ENCODE data around the gene ZNF248. TPM values are rescaled to one million over a fixed set of nuclear protein-coding genes. Genes with fewer than 3 reads are reported as not detected.

The ZNF248 gene
- total and polyA plus RNA-seq, 2 donors = 14.0 to 42.9 TPM

DNA sequence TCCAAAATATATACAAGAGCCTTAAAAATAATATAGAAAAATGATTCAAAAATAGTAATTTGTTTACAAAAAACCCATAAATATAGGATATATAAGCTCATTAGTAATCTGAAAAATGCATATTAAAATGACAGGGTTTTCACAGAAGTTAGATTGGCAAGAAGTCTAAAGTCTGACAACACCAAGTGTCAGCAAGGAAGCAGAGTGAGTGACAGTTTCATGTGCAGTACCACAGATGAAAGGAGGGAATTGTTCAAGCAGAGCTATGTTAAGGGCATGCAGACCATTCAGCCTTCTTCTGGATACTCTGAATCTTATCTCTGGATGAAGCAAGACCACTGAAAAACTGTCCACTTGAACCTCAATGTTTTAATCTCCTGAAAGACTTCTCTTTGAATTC lies 55.9 kb downstream of the ZNF248 start:
- no peak for DNase-seq (ENCODE audit: extremely low spot score)
- Histone ChIP-seq H3K4me3 (ENCODE audit: low read depth, low read length) (no peak overlapping the region), H3K36me3 (ENCODE audit: insufficient read depth) (no peaks in the 10 kb centered on the region), H3K4me1 (ENCODE audit: insufficient read depth) (no peaks in the 10 kb centered on the region), H3K27ac (ENCODE audit: low read depth) (no peak overlapping the region)

- no peak overlapping the region for H3K27ac ChIP-seq (ENCODE audit: low read depth)
- H3K4me1 ChIP-seq (ENCODE audit: insufficient read depth) = no peaks in the 10 kb centered on the region
- WGBS = 87% methylated on average over 2 of the region's 2 CpGs
- H3K4me3 ChIP-seq (ENCODE audit: low read depth, low read length) = no peak overlapping the region
- DNase-seq (ENCODE audit: extremely low spot score) = no peak
- H3K36me3 ChIP-seq (ENCODE audit: insufficient read depth) = no peaks in the 10 kb centered on the region
Observed at GRCh38 chr10:37794305-37794976, 63.0 kb downstream of the ZNF248 start.

DNA sequence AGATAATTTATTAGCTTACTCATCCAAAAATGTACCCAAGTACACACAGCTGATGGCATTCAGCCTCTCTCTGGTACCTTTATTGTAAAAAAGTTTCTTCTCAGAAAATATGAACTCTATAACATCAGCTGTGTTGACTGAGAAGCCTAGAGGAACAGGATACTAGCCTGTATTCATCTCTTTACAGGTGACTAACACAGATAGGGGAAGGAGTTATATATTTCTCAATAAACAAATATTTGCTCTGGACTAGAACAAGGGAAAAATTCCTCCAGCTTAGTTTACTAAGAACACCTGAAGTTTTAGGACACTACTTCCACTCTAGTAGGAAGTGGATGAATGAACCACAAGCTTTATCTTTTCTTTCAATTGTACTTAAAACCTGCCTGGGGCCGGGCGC lies 67.8 kb downstream of the ZNF248 start:
- 51% methylated on average over 2 of the region's 2 CpGs for WGBS

DNA sequence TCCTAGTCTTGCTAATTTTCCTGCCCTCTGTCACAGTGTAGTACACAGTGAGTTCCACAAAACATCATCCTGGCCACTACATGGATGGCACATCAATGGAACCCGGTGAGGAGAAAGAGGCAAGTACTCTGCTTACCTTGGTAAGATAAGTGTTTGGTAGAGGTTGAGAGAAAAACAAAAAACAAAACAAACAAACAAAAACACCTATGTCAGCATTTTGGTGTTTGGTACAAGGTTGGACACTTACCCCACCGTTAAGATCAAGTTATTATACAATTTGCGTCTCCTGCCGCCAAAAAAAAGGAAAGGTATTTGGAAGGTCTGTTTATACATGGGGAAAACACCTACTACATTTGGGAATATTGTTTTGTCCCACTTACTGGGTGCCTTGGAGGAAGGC lies 72.7 kb downstream of the ZNF248 start:
- Histone ChIP-seq H3K4me3 (ENCODE audit: low read depth, low read length) (no peak overlapping the region), H3K36me3 (ENCODE audit: insufficient read depth) (no peaks in the 10 kb centered on the region), H3K27ac (ENCODE audit: low read depth) (no peak overlapping the region), H3K4me1 (ENCODE audit: insufficient read depth) (no peaks in the 10 kb centered on the region)
- no peak for DNase-seq (ENCODE audit: extremely low spot score)
- 76% methylated on average over 4 of the region's 4 CpGs for WGBS

More for the DNA sequence above, 67.8 kb downstream of the ZNF248 start:
- no peaks in the 10 kb centered on the region for H3K4me1 ChIP-seq (ENCODE audit: insufficient read depth)
- no peak for DNase-seq (ENCODE audit: extremely low spot score)
- no peaks in the 10 kb centered on the region for H3K36me3 ChIP-seq (ENCODE audit: insufficient read depth)
- H3K4me3 ChIP-seq (ENCODE audit: low read depth, low read length) = no peak overlapping the region
- H3K27ac ChIP-seq (ENCODE audit: low read depth) = no peak overlapping the region

GRCh38 chr10:37780536-37780935 lies 76.9 kb downstream of the ZNF248 start:
- no peak overlapping the region for H3K4me3 ChIP-seq (ENCODE audit: low read depth, low read length)
- no peak for DNase-seq (ENCODE audit: extremely low spot score)
- H3K4me1 ChIP-seq (ENCODE audit: insufficient read depth) = no peaks in the 10 kb centered on the region
- no peak overlapping the region for H3K27ac ChIP-seq (ENCODE audit: low read depth)
- WGBS = 65% methylated on average over 32 of the region's 32 CpGs
- no peaks in the 10 kb centered on the region for H3K36me3 ChIP-seq (ENCODE audit: insufficient read depth)

GRCh38 chr10:37777056-37777455 lies 80.4 kb downstream of the ZNF248 start:
- no peak overlapping the region for H3K4me3 ChIP-seq (ENCODE audit: low read depth, low read length)
- 91% methylated on average over 6 of the region's 6 CpGs for WGBS
- no peak overlapping the region for H3K27ac ChIP-seq (ENCODE audit: low read depth)
- H3K36me3 ChIP-seq (ENCODE audit: insufficient read depth) = no peaks in the 10 kb centered on the region
- no peaks in the 10 kb centered on the region for H3K4me1 ChIP-seq (ENCODE audit: insufficient read depth)
- no peak for DNase-seq (ENCODE audit: extremely low spot score)

DNA sequence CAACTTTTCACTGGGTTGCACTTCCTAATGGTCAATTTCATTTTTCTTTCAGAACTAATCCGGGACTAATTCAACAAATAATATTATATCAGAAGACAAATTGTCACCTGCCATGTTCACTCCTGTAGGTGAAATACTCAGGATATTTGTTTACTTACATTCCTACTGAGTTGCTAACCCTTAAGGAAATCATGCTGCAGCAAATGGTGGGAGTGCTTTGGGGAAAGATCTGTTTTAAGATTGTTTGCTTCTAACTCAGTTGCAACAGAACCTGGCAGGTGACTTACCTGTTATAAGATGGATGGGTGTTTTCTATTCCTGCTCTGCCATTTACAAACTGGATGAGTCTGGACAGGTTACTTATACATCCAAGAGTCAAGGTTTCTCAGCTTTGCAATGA lies 81.8 kb downstream of the ZNF248 start:
- no peak for DNase-seq (ENCODE audit: extremely low spot score)
- no peak overlapping the region for H3K27ac ChIP-seq (ENCODE audit: low read depth)
- H3K4me1 ChIP-seq (ENCODE audit: insufficient read depth) = no peaks in the 10 kb centered on the region
- no peak overlapping the region for H3K4me3 ChIP-seq (ENCODE audit: low read depth, low read length)
- H3K36me3 ChIP-seq (ENCODE audit: insufficient read depth) = no peaks in the 10 kb centered on the region
- 93% methylated on average over 1 of the region's 1 CpG for WGBS

DNA sequence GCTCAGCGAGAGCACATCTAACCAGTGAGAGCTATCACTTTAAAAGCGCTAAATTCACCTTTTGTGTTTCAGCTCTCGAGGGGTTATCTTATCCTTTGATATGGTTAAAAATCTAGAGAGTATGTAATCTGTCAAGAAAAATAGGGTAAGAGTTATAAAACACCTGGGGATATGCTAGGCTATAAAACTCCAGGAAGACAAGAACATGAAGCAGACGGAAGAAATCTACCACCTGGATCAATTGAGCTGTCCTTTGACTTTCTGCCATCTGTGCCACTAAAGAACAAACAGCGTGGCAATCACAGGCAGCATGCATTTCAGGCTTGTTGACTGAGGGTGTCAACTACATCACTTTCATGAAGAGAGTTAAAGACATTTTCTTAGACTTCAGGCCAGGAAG lies 83.1 kb downstream of the ZNF248 start:
- Histone ChIP-seq H3K27ac (ENCODE audit: low read depth) (no peak overlapping the region), H3K36me3 (ENCODE audit: insufficient read depth) (no peaks in the 10 kb centered on the region), H3K4me1 (ENCODE audit: insufficient read depth) (no peaks in the 10 kb centered on the region), H3K4me3 (ENCODE audit: low read depth, low read length) (no peak overlapping the region)
- DNase-seq (ENCODE audit: extremely low spot score) = no peak
- 70% methylated on average over 5 of the region's 5 CpGs for WGBS

GRCh38 chr10:37765216-37765615 lies 92.2 kb downstream of the ZNF248 start:
- WGBS = 59% methylated on average over 1 of the region's 1 CpG

GRCh38 chr10:37763132-37763531 lies 94.3 kb downstream of the ZNF248 start:
- WGBS = 55% methylated on average over 3 of the region's 3 CpGs
- Histone ChIP-seq H3K27ac (ENCODE audit: low read depth) (no peak overlapping the region), H3K4me1 (ENCODE audit: insufficient read depth) (no peaks in the 10 kb centered on the region), H3K4me3 (ENCODE audit: low read depth, low read length) (no peak overlapping the region), H3K36me3 (ENCODE audit: insufficient read depth) (no peaks in the 10 kb centered on the region)
- DNase-seq (ENCODE audit: extremely low spot score) = no peak

More at GRCh38 chr10:37765216-37765615, 92.2 kb downstream of the ZNF248 start:
- Histone ChIP-seq H3K27ac (ENCODE audit: low read depth) (no peak overlapping the region), H3K4me3 (ENCODE audit: low read depth, low read length) (no peak overlapping the region), H3K36me3 (ENCODE audit: insufficient read depth) (no peaks in the 10 kb centered on the region), H3K4me1 (ENCODE audit: insufficient read depth) (no peaks in the 10 kb centered on the region)
- no peak for DNase-seq (ENCODE audit: extremely low spot score)

DNA sequence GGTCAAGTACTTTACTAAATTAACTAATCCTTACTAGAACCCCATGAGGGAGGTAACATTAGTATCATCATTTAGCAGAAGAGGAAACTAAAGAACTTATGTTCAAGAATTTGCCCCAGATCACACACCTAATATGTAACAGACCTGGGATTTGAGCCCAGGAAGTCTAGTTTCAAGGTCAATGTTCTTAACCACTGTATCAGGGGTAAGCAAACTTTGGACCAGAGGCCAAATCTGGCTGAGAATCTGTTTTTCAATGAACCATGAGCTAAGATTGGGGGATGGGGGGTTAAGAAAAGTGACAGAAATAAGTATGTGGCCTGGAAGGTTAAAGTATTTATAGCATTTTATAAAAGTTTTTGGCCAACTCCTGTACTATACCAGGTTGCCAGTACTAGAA lies 95.1 kb downstream of the ZNF248 start:
- H3K27ac ChIP-seq (ENCODE audit: low read depth) = no peak overlapping the region
- H3K4me3 ChIP-seq (ENCODE audit: low read depth, low read length) = no peak overlapping the region
- H3K36me3 ChIP-seq (ENCODE audit: insufficient read depth) = no peaks in the 10 kb centered on the region
- H3K4me1 ChIP-seq (ENCODE audit: insufficient read depth) = no peaks in the 10 kb centered on the region
- no peak for DNase-seq (ENCODE audit: extremely low spot score)

DNA sequence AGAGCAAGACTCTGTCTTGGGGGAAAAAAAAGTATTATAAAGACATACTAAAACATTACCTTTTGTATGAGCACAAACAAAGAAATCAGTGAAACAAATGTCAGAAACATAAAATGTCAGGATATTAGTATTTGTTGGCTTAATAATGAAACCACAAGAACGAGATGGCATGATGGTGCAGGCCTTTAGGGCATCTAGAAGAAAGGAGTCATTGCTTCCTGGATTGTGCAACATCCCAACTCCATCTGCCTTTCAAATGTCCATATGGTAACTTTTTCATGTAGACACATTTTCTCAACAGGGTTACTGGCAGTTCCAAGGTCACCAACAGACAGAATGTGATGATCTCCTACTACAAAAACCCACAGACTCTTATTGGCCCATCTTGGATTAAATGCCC lies 96.6 kb downstream of the ZNF248 start:
- 28% methylated on average over 1 of the region's 1 CpG for WGBS
- Histone ChIP-seq H3K4me1 (ENCODE audit: insufficient read depth) (no peaks in the 10 kb centered on the region), H3K36me3 (ENCODE audit: insufficient read depth) (no peaks in the 10 kb centered on the region), H3K27ac (ENCODE audit: low read depth) (no peak overlapping the region), H3K4me3 (ENCODE audit: low read depth, low read length) (no peak overlapping the region)
- no peak for DNase-seq (ENCODE audit: extremely low spot score)

- Histone ChIP-seq H3K27ac (ENCODE audit: low read depth) (no peak overlapping the region), H3K4me1 (ENCODE audit: insufficient read depth) (no peaks in the 10 kb centered on the region), H3K4me3 (ENCODE audit: low read depth, low read length) (no peak overlapping the region), H3K36me3 (ENCODE audit: insufficient read depth) (no peaks in the 10 kb centered on the region)
- no peak for DNase-seq (ENCODE audit: extremely low spot score)
Observed at GRCh38 chr10:37758074-37758473, 99.3 kb downstream of the ZNF248 start.

DNA sequence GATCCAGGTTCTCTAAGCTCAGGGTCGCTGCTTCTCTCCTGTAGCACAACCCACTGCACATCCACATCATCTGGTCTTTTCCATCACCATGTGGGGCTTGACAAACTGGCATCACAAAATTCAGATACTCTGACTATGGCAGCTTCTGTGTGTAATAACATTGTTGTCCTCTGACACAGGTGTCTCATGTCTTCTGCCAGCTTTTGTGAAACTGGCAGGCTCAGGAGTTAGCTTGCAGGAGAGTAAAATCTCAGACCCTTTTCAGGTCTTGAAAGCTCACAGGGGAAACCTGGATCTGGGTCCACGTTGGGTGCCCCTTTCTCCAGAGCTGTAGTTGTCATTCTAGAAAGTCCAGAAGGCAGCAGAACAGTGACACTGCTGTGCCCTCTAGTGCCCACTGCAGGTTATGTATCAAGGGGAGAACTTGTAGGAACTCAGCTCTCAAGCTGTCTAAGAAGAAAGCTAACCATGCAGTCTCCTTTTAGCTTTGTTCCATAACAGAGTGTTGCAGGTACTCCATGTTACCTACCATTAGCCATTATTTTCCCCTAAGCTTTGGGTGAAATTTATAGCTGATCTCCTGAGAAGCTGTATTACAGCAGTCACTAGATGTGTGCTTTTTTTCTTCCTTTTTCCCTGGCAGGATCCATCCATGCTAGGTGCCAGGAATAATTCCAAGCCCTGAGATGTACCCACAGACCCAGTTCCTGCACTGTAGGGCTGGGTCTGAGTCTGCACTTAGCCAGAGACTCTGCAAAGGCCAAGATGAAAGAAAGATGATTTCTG lies 102.7 kb downstream of the ZNF248 start:
- WGBS = 19% methylated on average over 2 of the region's 2 CpGs

More for the DNA sequence above, 102.7 kb downstream of the ZNF248 start:
- no peak for DNase-seq (ENCODE audit: extremely low spot score)
- no peaks in the 10 kb centered on the region for H3K36me3 ChIP-seq (ENCODE audit: insufficient read depth)
- H3K4me3 ChIP-seq (ENCODE audit: low read depth, low read length) = no peak overlapping the region
- H3K27ac ChIP-seq (ENCODE audit: low read depth) = no peak overlapping the region
- H3K4me1 ChIP-seq (ENCODE audit: insufficient read depth) = no peaks in the 10 kb centered on the region
